ENCODE measurements around the gene WNT4. TPM values are rescaled to one million over a fixed set of nuclear protein-coding genes. Genes with fewer than 3 reads are reported as not detected.

The WNT4 gene
- total RNA-seq, 2 donors from 2014 or later, result 3.0 to 3.4 TPM

- intact Hi-C loops (cut with DNase I), result no loop called here
- peak; percentile 42 for DNase-seq (ENCODE audit: low spot score)
- peak overlapping the region; percentile 48 to 54 for H3K4me3 ChIP-seq
- TF ChIP-seq CTCF (IDR thresholded peaks at IDR 0.05) (peak in 2 of 4 experiments; percentile 21 to 26), POLR2AphosphoS5 (IDR thresholded peaks at IDR 0.05) (no peak), POLR2A (IDR thresholded peaks at IDR 0.05) (no peak)
- peaks cover 5% of the 10 kb centered on the region for H3K4me1 ChIP-seq (replicated peaks)
- whole genome bisulfite sequencing, result 0% methylated on average over 31 of the region's 102 CpGs
- H3K27ac ChIP-seq, result peak overlapping the region; percentile 66 to 76
- H3K27me3 ChIP-seq (replicated peaks; ENCODE audit: insufficient read depth), result no peaks in the 10 kb centered on the region
- H3K9me3 ChIP-seq, result no peaks in the 10 kb centered on the region
- H3K36me3 ChIP-seq, result no peaks in the 10 kb centered on the region
These were observed 407 bp downstream of the WNT4 start for GRCh38 chr1:22142315-22143064.

GRCh38 chr1:22141554-22142314 lies 1.2 kb downstream of the WNT4 start:
- H3K27ac ChIP-seq, result peak overlapping the region; percentile 66 to 76
- H3K4me3 ChIP-seq, result peak overlapping the region; percentile 48 to 54
- DNase-seq (ENCODE audit: low spot score), result no peak
- 12% methylated on average over 23 of the region's 28 CpGs for WGBS
- no peaks in the 10 kb centered on the region for H3K27me3 ChIP-seq (replicated peaks; ENCODE audit: insufficient read depth)
- TF ChIP-seq POLR2A (IDR thresholded peaks at IDR 0.05) (no peak), POLR2AphosphoS5 (IDR thresholded peaks at IDR 0.05) (no peak)
- peaks cover 5% of the 10 kb centered on the region for H3K4me1 ChIP-seq (replicated peaks)
- no peaks in the 10 kb centered on the region for H3K36me3 ChIP-seq
- intact Hi-C loops (cut with DNase I), result no loop called here
- H3K9me3 ChIP-seq, result no peaks in the 10 kb centered on the region

- DNase-seq (ENCODE audit: low spot score), result no peak
- Histone ChIP-seq H3K4me1 (replicated peaks) (peaks cover 5% of the 10 kb centered on the region), H3K4me3 (no peak overlapping the region), H3K27ac (no peak overlapping the region), H3K9me3 (no peaks in the 10 kb centered on the region), H3K36me3 (no peaks in the 10 kb centered on the region), H3K27me3 (replicated peaks; ENCODE audit: insufficient read depth) (no peaks in the 10 kb centered on the region)
- WGBS, result 54% methylated on average over 5 of the region's 5 CpGs
- TF ChIP-seq CTCF (IDR thresholded peaks at IDR 0.05), result no peak
- no peak for TF ChIP-seq POLR2A (IDR thresholded peaks at IDR 0.05)
- no peak for TF ChIP-seq POLR2AphosphoS5 (IDR thresholded peaks at IDR 0.05)
- intact Hi-C loops (cut with DNase I), result no loop called here
These were observed 2.2 kb downstream of the WNT4 start for GRCh38 chr1:22140694-22141093.

- no peaks in the 10 kb centered on the region for H3K36me3 ChIP-seq
- TF ChIP-seq POLR2AphosphoS5 (IDR thresholded peaks at IDR 0.05) (no peak), CTCF (IDR thresholded peaks at IDR 0.05) (no peak), POLR2A (IDR thresholded peaks at IDR 0.05) (no peak)
- H3K27me3 ChIP-seq (replicated peaks; ENCODE audit: insufficient read depth), result no peaks in the 10 kb centered on the region
- no peak overlapping the region for H3K4me3 ChIP-seq
- H3K4me1 ChIP-seq (replicated peaks), result peaks cover 5% of the 10 kb centered on the region
- intact Hi-C loops (cut with DNase I), result no loop called here
- H3K27ac ChIP-seq, result no peak overlapping the region
- 87% methylated on average over 12 of the region's 12 CpGs for WGBS
- no peak for DNase-seq (ENCODE audit: low spot score)
- no peaks in the 10 kb centered on the region for H3K9me3 ChIP-seq
These were observed 3.1 kb downstream of the WNT4 start for GRCh38 chr1:22139817-22140216.

GRCh38 chr1:22139066-22139594 lies 3.8 kb downstream of the WNT4 start:
- intact Hi-C loops (cut with DNase I), result no loop called here
- H3K4me3 ChIP-seq, result no peak overlapping the region
- TF ChIP-seq CTCF (IDR thresholded peaks at IDR 0.05) (no peak), POLR2AphosphoS5 (IDR thresholded peaks at IDR 0.05) (no peak), POLR2A (IDR thresholded peaks at IDR 0.05) (no peak)
- H3K27me3 ChIP-seq (replicated peaks; ENCODE audit: insufficient read depth), result no peaks in the 10 kb centered on the region
- H3K9me3 ChIP-seq, result no peaks in the 10 kb centered on the region
- DNase-seq (ENCODE audit: low spot score), result no peak
- peaks cover 3% of the 10 kb centered on the region for H3K4me1 ChIP-seq (replicated peaks)
- peak overlapping the region in 1 of 2 donors; percentile 26 for H3K27ac ChIP-seq
- H3K36me3 ChIP-seq, result no peaks in the 10 kb centered on the region
- 79% methylated on average over 15 of the region's 15 CpGs for WGBS

All from prostate gland (tissue), 2 donors.